Erythroblast (primary cell): Measurements from ENCODE around the gene PCDHB12.
"Not testable (repeated sequence)": the region's sequence is repeated elsewhere in the genome, so short reads cannot be mapped to it uniquely, and the experiment has no call there.

Experiments used
- DNase-seq, 2 experiments: peaks; one replicate each; lab custom pipeline; 2025; lab: John Stamatoyannopoulos, UW
- GATA1 ChIP-seq: IDR thresholded peaks from 2 replicates; pipeline ENCODE4 v1.6.1; 2011; ENCODE audit warnings: low read depth, mild to moderate bottlenecking, control low read depth, low read length, moderate library complexity
- POLR2A ChIP-seq: IDR thresholded peaks from 2 replicates; pipeline ENCODE4 v1.6.1; 2011; ENCODE audit warnings: mild to moderate bottlenecking, low read length

Gene PCDHB12

DNA sequence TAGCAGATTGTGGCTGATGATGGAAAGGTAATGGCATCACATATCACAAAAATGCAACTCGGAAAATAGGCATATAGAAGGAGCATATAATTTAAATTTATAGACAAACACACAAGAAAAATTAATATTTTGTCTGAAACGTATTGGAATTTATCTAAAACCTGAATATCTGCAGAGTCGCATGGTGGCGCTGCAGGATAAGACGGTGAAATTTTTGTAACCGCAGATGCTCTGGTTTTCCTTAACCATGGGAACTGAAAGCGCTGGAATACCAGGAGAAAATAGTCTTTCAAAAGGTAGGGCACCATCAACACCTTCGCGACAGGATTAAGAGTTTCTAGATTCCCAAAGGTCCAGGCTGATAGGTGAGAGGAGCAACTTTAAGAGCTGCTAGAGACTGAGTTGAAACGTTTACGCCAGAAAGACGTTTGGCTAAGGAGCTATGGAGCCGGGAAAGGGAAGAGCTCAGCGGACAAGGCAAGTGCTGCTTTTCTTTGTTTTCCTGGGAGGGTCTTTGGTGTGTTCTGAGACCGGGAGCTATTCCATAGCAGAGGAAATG lies 25.7 kb downstream of the PCDHB12 start:
- TF ChIP-seq POLR2A (no peak), GATA1 (no peak)
- DNase-seq, result peak in 1 of 2 experiments; percentile 1

- DNase-seq, result not testable (repeated sequence)
Observed at GRCh38 chr5:141235922-141236321, 27.4 kb downstream of the PCDHB12 start.

DNA sequence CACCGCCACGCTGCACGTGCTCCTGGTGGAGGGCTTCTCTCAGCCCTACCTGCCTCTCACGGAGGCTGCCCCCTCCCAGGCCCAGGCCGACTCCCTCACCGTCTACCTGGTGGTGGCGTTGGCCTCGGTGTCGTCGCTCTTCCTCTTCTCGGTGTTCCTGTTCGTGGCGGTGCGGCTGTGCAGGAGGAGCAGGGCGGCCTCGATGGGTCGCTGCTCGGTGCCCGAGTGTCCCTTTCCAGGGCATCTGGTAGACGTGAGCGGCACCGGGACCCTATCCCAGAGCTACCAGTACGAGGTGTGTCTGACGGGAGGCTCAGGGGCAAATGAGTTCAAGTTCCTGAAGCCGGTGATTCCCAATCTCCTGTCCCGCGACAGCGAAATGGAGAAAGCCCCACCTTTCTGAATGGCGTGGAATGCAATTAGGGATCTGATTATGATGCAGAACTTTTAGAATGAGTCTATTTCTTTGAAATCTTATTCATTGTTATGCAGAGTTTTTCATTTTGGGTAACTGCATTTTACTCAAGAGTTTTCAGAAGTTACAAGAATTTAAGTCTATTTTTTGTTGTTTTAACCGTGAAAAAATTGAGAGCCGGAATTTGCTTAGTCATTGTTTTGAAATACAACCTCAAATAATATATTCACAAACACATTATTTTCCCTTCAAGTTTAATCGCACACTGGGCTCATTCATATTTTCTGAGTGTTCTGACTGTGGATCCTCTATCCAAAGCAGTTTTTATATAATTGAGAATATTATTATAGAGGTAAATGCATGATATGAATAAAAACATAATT lies 28.2 kb downstream of the PCDHB12 start:
- DNase-seq, result no peak

DNA sequence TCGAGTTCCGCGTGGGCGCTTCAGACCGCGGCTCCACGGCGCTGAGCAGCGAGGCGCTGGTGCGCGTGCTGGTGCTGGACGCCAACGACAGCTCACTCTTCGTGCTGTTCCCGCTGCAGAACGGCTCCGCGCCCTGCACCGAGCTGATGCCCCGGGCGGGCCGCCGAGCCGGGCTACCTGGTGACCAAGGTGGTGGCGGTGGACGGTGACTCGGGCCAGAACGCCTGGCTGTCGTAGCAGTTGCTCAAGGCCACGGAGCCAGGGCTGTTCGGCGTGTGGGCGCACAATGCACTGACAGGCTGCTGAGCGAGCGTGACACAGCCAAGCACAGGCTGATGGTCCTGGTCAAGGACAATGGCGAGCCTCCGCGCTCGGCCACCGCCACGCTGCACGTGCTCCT lies 33.0 kb downstream of the PCDHB12 start:
- TF ChIP-seq GATA1 (no peak), POLR2A (no peak)
- no peak for DNase-seq

More for the DNA sequence above, 28.2 kb downstream of the PCDHB12 start:
- TF ChIP-seq POLR2A (no peak), GATA1 (no peak)

GRCh38 chr5:141245250-141245717 lies 36.8 kb downstream of the PCDHB12 start, which contains the start of gene PCDHB15:
Gene PCDHB15 (plus strand): TSS chr5:141245395. CDS start chr5:141245579, 184 bp downstream.
- no peak for TF ChIP-seq POLR2A
- no peak for TF ChIP-seq GATA1
- DNase-seq, result no peak

DNA sequence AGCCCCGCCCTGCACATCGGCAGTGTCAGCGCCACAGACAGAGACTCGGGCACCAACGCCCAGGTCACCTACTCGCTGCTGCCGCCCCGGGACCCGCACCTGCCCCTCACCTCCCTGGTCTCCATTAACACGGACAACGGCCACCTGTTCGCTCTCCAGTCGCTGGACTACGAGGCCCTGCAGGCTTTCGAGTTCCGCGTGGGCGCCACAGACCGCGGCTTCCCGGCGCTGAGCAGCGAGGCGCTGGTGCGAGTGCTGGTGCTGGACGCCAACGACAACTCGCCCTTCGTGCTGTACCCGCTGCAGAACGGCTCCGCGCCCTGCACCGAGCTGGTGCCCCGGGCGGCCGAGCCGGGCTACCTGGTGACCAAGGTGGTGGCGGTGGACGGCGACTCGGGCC lies 38.5 kb downstream of the PCDHB12 start:
- DNase-seq, result not testable (repeated sequence)

- DNase-seq, result not testable (repeated sequence)
Observed at GRCh38 chr5:141247434-141247833, 38.9 kb downstream of the PCDHB12 start.

DNA sequence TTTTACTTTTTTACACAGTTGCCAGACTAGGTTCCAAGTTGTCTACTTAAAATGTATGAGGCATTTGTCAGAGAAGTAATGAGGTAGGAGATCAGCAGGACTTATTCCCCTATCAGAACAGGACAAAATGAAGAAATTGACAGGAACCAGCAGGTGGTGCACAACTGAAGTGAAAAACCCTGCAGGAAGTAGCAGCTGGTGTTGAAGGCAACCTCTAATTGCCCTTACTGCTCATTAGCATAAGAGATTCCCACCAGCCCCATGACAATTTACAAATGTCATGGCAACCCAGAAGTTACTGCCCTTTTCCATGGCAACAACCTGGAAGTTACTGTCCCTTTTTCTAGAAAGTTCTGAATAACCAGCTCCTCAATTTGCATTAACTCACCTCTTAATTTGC lies 42.1 kb downstream of the PCDHB12 start:
- TF ChIP-seq GATA1, result no peak
- TF ChIP-seq POLR2A, result no peak
- no peak for DNase-seq

DNA sequence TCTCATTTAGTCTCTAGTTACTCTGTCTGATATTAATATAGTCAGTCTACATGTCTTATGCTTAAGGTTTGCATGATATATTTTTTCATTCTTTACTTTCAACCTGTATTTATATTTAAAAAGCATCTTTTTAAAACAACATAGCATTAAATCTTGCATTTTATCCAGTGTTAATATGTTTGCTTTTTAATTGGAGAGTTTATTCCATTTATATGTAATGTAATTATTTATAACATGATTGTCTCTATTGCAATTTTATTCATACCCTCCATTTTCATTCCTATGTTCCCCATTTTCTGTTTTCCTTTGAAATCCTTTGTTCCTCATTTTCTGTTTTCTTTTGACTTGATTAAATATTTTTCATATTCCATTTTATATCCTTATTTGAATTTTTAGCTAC lies 49.9 kb downstream of the PCDHB12 start:
- no peak for DNase-seq
- no peak for TF ChIP-seq GATA1
- no peak for TF ChIP-seq POLR2A

DNA sequence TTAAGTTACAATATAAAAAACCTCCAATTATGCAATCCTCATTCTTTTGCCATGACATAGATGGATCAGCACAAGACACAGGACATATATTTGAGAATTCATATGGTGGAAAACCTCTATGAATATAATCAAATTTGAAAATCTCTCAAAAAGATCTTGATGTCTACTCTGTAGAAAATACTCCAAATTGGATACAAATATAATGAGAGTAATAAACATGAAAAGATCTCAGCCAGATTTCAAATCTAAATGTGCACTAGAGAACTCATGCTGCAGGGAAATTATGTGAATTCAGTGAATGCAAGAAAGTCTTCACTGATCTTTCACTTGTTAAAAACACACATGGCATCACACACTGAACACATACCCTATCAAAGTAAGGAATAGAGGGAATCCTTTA lies 50.4 kb downstream of the PCDHB12 start:
- DNase-seq, result no peak
- no peak for TF ChIP-seq POLR2A
- no peak for TF ChIP-seq GATA1

GRCh38 chr5:141260458-141261237 lies 52.1 kb downstream of the PCDHB12 start:
- TF ChIP-seq GATA1 (no peak), POLR2A (no peak)
- DNase-seq, result peak in 1 of 2 experiments; percentile 13

GRCh38 chr5:141261238-141261546 lies 52.7 kb downstream of the PCDHB12 start:
- no peak for DNase-seq
- TF ChIP-seq GATA1 (no peak), POLR2A (no peak)
